Measurements from ENCODE around the gene TSPAN11. TPM values are rescaled to one million over a fixed set of nuclear protein-coding genes. Genes with fewer than 3 reads are reported as not detected.
A peak's percentile ranks its signal among the peaks of the same experiment; 100 is the strongest.

The TSPAN11 gene
- total and polyA plus RNA-seq, 5 donors = 2.8 to 4.9 (median 4.0) TPM

GRCh38 chr12:30980955-30981662 lies 54.6 kb downstream of the TSPAN11 start:
- DNase-seq = no peak
- no peak overlapping the region for H3K27ac ChIP-seq (ENCODE audit: low read length)

GRCh38 chr12:30982413-30982812 lies 55.9 kb downstream of the TSPAN11 start:
- intact Hi-C loops (cut with DNase I) = no loop called here
- no peak overlapping the region for H3K27ac ChIP-seq (ENCODE audit: low read length)
- H3K27me3 ChIP-seq (ENCODE audit: control insufficient read depth, insufficient read depth) = no peaks in the 10 kb centered on the region
- ATAC-seq = no peak
- DNase-seq = peak in 2 of 3 donors; percentile 24 to 31
- WGBS = 88% methylated on average over 12 of the region's 12 CpGs
- H3K4me1 ChIP-seq (ENCODE audit: control insufficient read depth, insufficient read depth, low read length) = peaks cover 4% of the 10 kb centered on the region
- H3K9me3 ChIP-seq (ENCODE audit: control insufficient read depth, low read length) = no peaks in the 10 kb centered on the region
- no peak overlapping the region for H3K4me3 ChIP-seq (ENCODE audit: low read length)

More at GRCh38 chr12:30980955-30981662, 54.6 kb downstream of the TSPAN11 start:
- no peak overlapping the region for H3K4me3 ChIP-seq (ENCODE audit: low read length)
- no peaks in the 10 kb centered on the region for H3K9me3 ChIP-seq (ENCODE audit: control insufficient read depth, low read length)
- 65% methylated on average over 18 of the region's 18 CpGs for WGBS
- ATAC-seq = peak; percentile 41 to 51
- intact Hi-C loops (cut with DNase I) = no loop called here
- peaks cover 4% of the 10 kb centered on the region for H3K4me1 ChIP-seq (ENCODE audit: control insufficient read depth, insufficient read depth, low read length)
- H3K27me3 ChIP-seq (ENCODE audit: control insufficient read depth, insufficient read depth) = no peaks in the 10 kb centered on the region

GRCh38 chr12:30985814-30986452 lies 59.4 kb downstream of the TSPAN11 start:
- Histone ChIP-seq H3K4me1 (ENCODE audit: control insufficient read depth, insufficient read depth, low read length) (no peaks in the 10 kb centered on the region), H3K27me3 (ENCODE audit: control insufficient read depth, insufficient read depth) (no peaks in the 10 kb centered on the region), H3K9me3 (ENCODE audit: control insufficient read depth, low read length) (no peaks in the 10 kb centered on the region), H3K4me3 (ENCODE audit: low read length) (no peak overlapping the region), H3K27ac (ENCODE audit: low read length) (no peak overlapping the region)
- peak; percentile 61 to 62 for ATAC-seq
- intact Hi-C loops (cut with DNase I) = loop anchor here (2.0 to 5.0 kb wide), 3 partner anchors 133 to 139 kb away; no protein-coding TSS in a partner anchor
- DNase-seq = peak; percentile 30 to 76 (median 76)
- 36% methylated on average over 7 of the region's 7 CpGs for WGBS

GRCh38 chr12:30988086-30988485 lies 61.5 kb downstream of the TSPAN11 start:
- Histone ChIP-seq H3K27ac (ENCODE audit: low read length) (no peak overlapping the region), H3K9me3 (ENCODE audit: control insufficient read depth, low read length) (no peaks in the 10 kb centered on the region), H3K4me1 (ENCODE audit: control insufficient read depth, insufficient read depth, low read length) (no peaks in the 10 kb centered on the region), H3K27me3 (ENCODE audit: control insufficient read depth, insufficient read depth) (no peaks in the 10 kb centered on the region), H3K4me3 (ENCODE audit: low read length) (no peak overlapping the region)
- no peak for ATAC-seq
- peak in 1 of 3 donors; percentile 41 for DNase-seq
- WGBS = 92% methylated on average over 9 of the region's 9 CpGs
- intact Hi-C loops (cut with DNase I) = loop anchor here in 3 of 4 donors (5.0 kb wide), 2 partner anchors 136 to 141 kb away; no protein-coding TSS in a partner anchor

GRCh38 chr12:30988646-30989286 lies 62.2 kb downstream of the TSPAN11 start:
- Histone ChIP-seq H3K4me3 (ENCODE audit: low read length) (no peak overlapping the region), H3K27me3 (ENCODE audit: control insufficient read depth, insufficient read depth) (no peaks in the 10 kb centered on the region), H3K27ac (ENCODE audit: low read length) (no peak overlapping the region), H3K4me1 (ENCODE audit: control insufficient read depth, insufficient read depth, low read length) (no peaks in the 10 kb centered on the region), H3K9me3 (ENCODE audit: control insufficient read depth, low read length) (no peaks in the 10 kb centered on the region)
- 64% methylated on average over 9 of the region's 9 CpGs for WGBS
- ATAC-seq (peak in 1 of 2 donors; percentile 46), DNase-seq (peak in 1 of 3 donors; percentile 27)
- intact Hi-C loops (cut with DNase I) = loop anchor here in 3 of 4 donors (5.0 kb wide), 2 partner anchors 136 to 141 kb away; no protein-coding TSS in a partner anchor

GRCh38 chr12:30989754-30990153 lies 63.2 kb downstream of the TSPAN11 start:
- Histone ChIP-seq H3K9me3 (ENCODE audit: control insufficient read depth, low read length) (no peaks in the 10 kb centered on the region), H3K27ac (ENCODE audit: low read length) (no peak overlapping the region), H3K27me3 (ENCODE audit: control insufficient read depth, insufficient read depth) (no peaks in the 10 kb centered on the region), H3K4me3 (ENCODE audit: low read length) (no peak overlapping the region), H3K4me1 (ENCODE audit: control insufficient read depth, insufficient read depth, low read length) (no peaks in the 10 kb centered on the region)
- DNase-seq (peak; percentile 45 to 81 (median 79)), ATAC-seq (peak; percentile 64 to 79)
- 34% methylated on average over 6 of the region's 6 CpGs for WGBS
- intact Hi-C loops (cut with DNase I) = loop anchor here in 3 of 4 donors (5.0 kb wide), 2 partner anchors 137 to 142 kb away; no protein-coding TSS in a partner anchor

GRCh38 chr12:30990316-30990715 lies 63.8 kb downstream of the TSPAN11 start:
- WGBS = 85% methylated on average over 10 of the region's 10 CpGs
- Histone ChIP-seq H3K4me1 (ENCODE audit: control insufficient read depth, insufficient read depth, low read length) (no peaks in the 10 kb centered on the region), H3K27me3 (ENCODE audit: control insufficient read depth, insufficient read depth) (no peaks in the 10 kb centered on the region), H3K9me3 (ENCODE audit: control insufficient read depth, low read length) (no peaks in the 10 kb centered on the region), H3K4me3 (ENCODE audit: low read length) (no peak overlapping the region), H3K27ac (ENCODE audit: low read length) (no peak overlapping the region)
- DNase-seq (peak in 2 of 3 donors; percentile 9), ATAC-seq (no peak)
- intact Hi-C loops (cut with DNase I) = no loop called here

GRCh38 chr12:30990776-30991175 lies 64.2 kb downstream of the TSPAN11 start:
- no peaks in the 10 kb centered on the region for H3K9me3 ChIP-seq (ENCODE audit: control insufficient read depth, low read length)
- H3K4me1 ChIP-seq (ENCODE audit: control insufficient read depth, insufficient read depth, low read length) = no peaks in the 10 kb centered on the region
- H3K27ac ChIP-seq (ENCODE audit: low read length) = no peak overlapping the region
- 92% methylated on average over 3 of the region's 3 CpGs for WGBS
- no peaks in the 10 kb centered on the region for H3K27me3 ChIP-seq (ENCODE audit: control insufficient read depth, insufficient read depth)
- DNase-seq (peak in 1 of 3 donors; percentile 8), ATAC-seq (no peak)
- intact Hi-C loops (cut with DNase I) = no loop called here
- no peak overlapping the region for H3K4me3 ChIP-seq (ENCODE audit: low read length)

GRCh38 chr12:30991466-30991865 lies 64.9 kb downstream of the TSPAN11 start:
- peak in 1 of 3 donors; percentile 1 for DNase-seq
- Histone ChIP-seq H3K27me3 (ENCODE audit: control insufficient read depth, insufficient read depth) (no peaks in the 10 kb centered on the region), H3K9me3 (ENCODE audit: control insufficient read depth, low read length) (no peaks in the 10 kb centered on the region), H3K27ac (ENCODE audit: low read length) (no peak overlapping the region), H3K4me3 (ENCODE audit: low read length) (no peak overlapping the region), H3K4me1 (ENCODE audit: control insufficient read depth, insufficient read depth, low read length) (no peaks in the 10 kb centered on the region)
- WGBS = 93% methylated on average over 4 of the region's 4 CpGs
- intact Hi-C loops (cut with DNase I) = no loop called here
- no peak for ATAC-seq

GRCh38 chr12:30992381-30992780 lies 65.8 kb downstream of the TSPAN11 start:
- WGBS = 93% methylated on average over 4 of the region's 4 CpGs

GRCh38 chr12:30993766-30994165 lies 67.2 kb downstream of the TSPAN11 start:
- Histone ChIP-seq H3K27me3 (ENCODE audit: control insufficient read depth, insufficient read depth) (no peaks in the 10 kb centered on the region), H3K27ac (ENCODE audit: low read length) (no peak overlapping the region), H3K9me3 (ENCODE audit: control insufficient read depth, low read length) (no peaks in the 10 kb centered on the region), H3K4me3 (ENCODE audit: low read length) (no peak overlapping the region), H3K4me1 (ENCODE audit: control insufficient read depth, insufficient read depth, low read length) (no peaks in the 10 kb centered on the region)
- DNase-seq (peak in 1 of 3 donors; percentile 30), ATAC-seq (no peak)
- intact Hi-C loops (cut with DNase I) = no loop called here
- 86% methylated on average over 4 of the region's 4 CpGs for WGBS

More at GRCh38 chr12:30992381-30992780, 65.8 kb downstream of the TSPAN11 start:
- H3K27ac ChIP-seq (ENCODE audit: low read length) = no peak overlapping the region
- H3K4me1 ChIP-seq (ENCODE audit: control insufficient read depth, insufficient read depth, low read length) = no peaks in the 10 kb centered on the region
- no peaks in the 10 kb centered on the region for H3K9me3 ChIP-seq (ENCODE audit: control insufficient read depth, low read length)
- no peak overlapping the region for H3K4me3 ChIP-seq (ENCODE audit: low read length)
- intact Hi-C loops (cut with DNase I) = no loop called here
- ATAC-seq (no peak), DNase-seq (peak in 1 of 3 donors; percentile 12)
- H3K27me3 ChIP-seq (ENCODE audit: control insufficient read depth, insufficient read depth) = no peaks in the 10 kb centered on the region

Data from right cardiac atrium (tissue), 5 donors.